AG10803 (cell line): Measurements from ENCODE around the gene STIM1.

Experiments used
- DNase-seq: peaks from one replicate; pipeline ENCODE4 v3.0.0; 2010; ENCODE audit warnings: low read depth
- H3K4me3 ChIP-seq: 2 replicates; pipeline ENCODE4 v1.5.1; 2011; ENCODE audit warnings: mild to moderate bottlenecking, low read length, control low read depth
- TF ChIP-seq, protein P1 (sequence below): conservative IDR thresholded peaks from 2 replicates; pipeline ENCODE4 v1.5.1; 2011; ENCODE audit warnings: mild to moderate bottlenecking, low read length, control low read depth, inconsistent platforms

The STIM1 gene

GRCh38 chr11:3949125-3949524, 93.7 kb downstream of the STIM1 start:
- H3K4me3 ChIP-seq = no peak overlapping the region
- TF ChIP-seq, protein P1, sequence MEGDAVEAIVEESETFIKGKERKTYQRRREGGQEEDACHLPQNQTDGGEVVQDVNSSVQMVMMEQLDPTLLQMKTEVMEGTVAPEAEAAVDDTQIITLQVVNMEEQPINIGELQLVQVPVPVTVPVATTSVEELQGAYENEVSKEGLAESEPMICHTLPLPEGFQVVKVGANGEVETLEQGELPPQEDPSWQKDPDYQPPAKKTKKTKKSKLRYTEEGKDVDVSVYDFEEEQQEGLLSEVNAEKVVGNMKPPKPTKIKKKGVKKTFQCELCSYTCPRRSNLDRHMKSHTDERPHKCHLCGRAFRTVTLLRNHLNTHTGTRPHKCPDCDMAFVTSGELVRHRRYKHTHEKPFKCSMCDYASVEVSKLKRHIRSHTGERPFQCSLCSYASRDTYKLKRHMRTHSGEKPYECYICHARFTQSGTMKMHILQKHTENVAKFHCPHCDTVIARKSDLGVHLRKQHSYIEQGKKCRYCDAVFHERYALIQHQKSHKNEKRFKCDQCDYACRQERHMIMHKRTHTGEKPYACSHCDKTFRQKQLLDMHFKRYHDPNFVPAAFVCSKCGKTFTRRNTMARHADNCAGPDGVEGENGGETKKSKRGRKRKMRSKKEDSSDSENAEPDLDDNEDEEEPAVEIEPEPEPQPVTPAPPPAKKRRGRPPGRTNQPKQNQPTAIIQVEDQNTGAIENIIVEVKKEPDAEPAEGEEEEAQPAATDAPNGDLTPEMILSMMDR = no peak
- no peak for DNase-seq

DNA sequence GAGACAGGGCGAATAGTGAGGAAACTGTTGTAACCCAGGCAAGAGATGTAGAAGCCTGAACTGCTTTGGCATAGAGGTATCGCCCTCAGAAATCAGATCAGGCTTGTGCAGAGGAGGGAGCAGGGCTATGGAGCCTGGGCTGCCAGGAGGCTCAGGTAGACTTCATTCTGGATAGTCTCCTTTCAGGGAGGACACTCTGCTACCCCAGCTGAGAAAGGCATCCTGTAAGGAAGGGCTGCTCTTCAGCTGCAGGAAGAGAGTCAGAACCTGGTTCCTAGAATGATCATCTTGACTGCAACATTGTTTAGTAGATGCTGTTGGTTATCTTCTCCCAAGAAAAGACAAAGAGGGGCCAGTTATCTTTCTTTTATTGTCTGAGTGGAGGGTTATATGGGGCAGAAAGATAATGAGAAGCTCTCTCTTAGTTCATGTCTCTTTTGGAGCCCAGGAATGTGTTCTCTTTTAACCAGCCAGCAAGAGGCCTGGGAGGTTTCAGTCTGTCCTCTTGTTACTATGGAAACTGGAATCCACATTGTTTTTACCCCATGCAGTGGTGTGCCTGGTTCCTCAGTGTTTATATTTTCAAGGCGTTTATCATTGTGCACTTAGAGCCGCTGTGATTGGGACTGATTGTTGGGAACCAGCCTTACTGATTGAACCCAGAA, 95.7 kb downstream of the STIM1 start:
- peak; percentile 67 for DNase-seq

GRCh38 chr11:3952715-3953114, 97.3 kb downstream of the STIM1 start:
- H3K4me3 ChIP-seq = no peak overlapping the region
- TF ChIP-seq, protein P1 = no peak
- no peak for DNase-seq

More for the DNA sequence above, 95.7 kb downstream of the STIM1 start:
- no peak overlapping the region for H3K4me3 ChIP-seq
- TF ChIP-seq, protein P1 = no peak

- H3K4me3 ChIP-seq = no peak overlapping the region
- no peak for DNase-seq
- TF ChIP-seq, protein P1 = no peak
Measured at GRCh38 chr11:3953327-3953726, 97.9 kb downstream of the STIM1 start.

DNA sequence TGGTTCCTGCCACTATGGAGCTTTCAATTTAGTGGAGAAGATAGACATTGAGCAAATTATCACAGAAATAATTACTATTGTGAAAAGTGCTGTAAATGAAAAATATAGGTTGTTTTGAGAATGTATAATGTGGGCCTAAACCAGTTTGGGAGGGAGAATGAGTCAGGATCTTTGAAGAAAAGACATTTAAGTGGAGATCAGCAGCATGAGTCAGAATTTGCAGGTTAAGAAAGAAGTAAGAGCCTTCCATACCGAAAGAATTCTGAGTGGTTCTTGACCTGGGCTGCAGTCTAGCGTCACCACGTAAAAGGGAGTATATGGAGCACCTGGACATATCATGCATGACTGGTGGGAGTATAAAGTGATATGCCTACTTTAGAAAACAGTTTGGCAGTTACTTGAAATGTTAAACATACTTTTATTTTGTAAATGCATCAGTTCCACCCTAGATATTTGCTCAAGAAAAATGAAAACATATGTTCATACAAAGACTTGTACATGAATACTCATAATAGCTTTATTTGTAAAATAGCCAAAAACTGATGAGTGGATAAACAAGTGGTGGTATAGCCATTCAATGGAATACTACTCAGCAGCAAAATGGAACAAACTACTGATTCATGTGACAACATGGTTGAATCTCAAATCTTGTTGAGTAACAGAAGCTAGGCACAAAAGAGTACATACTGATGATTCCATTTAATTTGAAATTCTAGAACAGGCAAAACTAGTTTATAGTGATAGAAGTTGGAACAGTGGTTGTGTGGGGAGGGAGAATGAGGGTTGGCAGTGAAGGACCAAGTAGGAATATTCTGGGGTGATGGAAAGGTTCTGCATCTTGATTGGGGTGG, 99.2 kb downstream of the STIM1 start:
- H3K4me3 ChIP-seq = no peak overlapping the region
- TF ChIP-seq, protein P1 = no peak
- DNase-seq = no peak

- no peak for DNase-seq
- TF ChIP-seq, protein P1 = no peak
- no peak overlapping the region for H3K4me3 ChIP-seq
Measured at GRCh38 chr11:3955299-3955665, 99.8 kb downstream of the STIM1 start.

GRCh38 chr11:3956038-3956437, 100.6 kb downstream of the STIM1 start:
- DNase-seq = no peak
- TF ChIP-seq, protein P1 = no peak

More at GRCh38 chr11:3956038-3956437, 100.6 kb downstream of the STIM1 start:
- H3K4me3 ChIP-seq = no peak overlapping the region
